Right ventricle myocardium inferior (tissue), 1 donor: Measurements from ENCODE around the gene CD74. TPM values are rescaled to one million over a fixed set of nuclear protein-coding genes. Genes with fewer than 3 reads are reported as not detected.

Source experiments
- ATAC-seq: fragments of 200-7000 bp; cut with Tn5 transposase; one replicate; pipeline ENCODE4 v1.9.1; 2020; ENCODE audit warnings: mild to moderate bottlenecking, moderate library complexity
- DNase-seq: peaks from one replicate; pipeline ENCODE4 v3.0.0; 2021; ENCODE audit errors: missing footprints
- intact Hi-C: fragments of 100-400 bp; cut with DNase I; formaldehyde crosslinking; loops from one replicate; pipeline ENCODE4 v1.11.0; 2022
- total RNA-seq: library from RNA; stranded (reverse); fragmentation: NEBNext Ultra II Directional; extraction: Animal tissue kit (Norgen Biotek cat#: 25700); gene quantifications from one replicate; pipeline ENCODE4 v1.2.1, GENCODE V29; 2021
- donor health status: DM: no; HTN: yes; CAD: no; lungs with severe emphysema.

The CD74 gene
- total RNA-seq, 1 donor from 2014 or later = 327 TPM

DNA sequence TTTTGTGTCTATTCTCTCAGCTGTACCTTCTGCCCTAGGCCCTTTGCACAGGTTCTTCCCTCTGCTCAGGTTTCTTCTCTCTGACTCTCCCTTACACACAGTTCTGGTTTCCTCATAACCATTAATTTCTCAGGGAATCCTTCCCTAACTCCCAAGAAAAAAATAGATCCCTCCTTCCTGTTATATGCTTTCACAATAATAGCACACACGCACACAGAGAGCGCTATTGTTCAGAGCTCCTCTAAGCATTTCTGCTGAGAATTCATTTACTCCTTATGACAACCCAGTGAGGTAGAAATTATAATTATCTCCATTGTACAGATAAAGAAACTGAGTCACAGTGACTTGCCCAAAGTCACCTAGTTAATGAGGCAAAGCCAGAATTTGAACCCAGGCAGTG is 56.9 kb downstream of the CD74 start:
- DNase-seq (no peak), ATAC-seq (no peak)
- intact Hi-C loops = loop anchor here (5.0 kb wide), 2 partner anchors 82 to 98 kb away; no protein-coding TSS in a partner anchor

DNA sequence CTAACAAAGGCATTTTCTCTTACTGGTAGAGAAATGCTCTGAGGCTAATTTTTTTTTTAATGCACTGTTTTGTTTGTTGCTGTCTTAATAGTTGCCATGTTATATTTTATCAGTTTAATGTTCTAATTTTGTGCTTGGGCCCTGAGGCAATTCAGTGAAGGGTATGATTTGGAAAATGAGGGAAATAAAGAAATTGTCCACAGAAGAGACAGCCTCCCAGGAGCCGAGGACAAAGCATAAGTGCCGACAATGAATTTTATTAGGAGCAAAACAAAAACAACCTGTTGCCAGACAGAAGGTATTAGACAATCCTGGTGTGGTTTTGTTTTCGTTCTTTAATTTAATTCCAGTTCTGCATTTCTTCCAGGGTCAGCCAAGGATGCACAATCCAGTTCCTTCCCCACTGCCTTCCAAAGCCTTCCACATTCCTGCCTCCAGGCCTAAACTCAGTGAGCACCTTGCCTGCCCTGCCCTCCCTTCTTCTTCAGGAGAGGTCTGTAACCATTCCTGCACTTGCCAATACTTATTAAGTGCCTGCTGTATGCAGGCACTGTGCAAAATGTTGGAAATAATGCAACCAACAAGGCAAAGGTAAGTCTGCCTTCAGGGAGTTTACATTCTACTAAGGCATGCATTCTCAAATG is 59.6 kb downstream of the CD74 start:
- no peak for ATAC-seq
- intact Hi-C loops = loop anchor here (5.0 kb wide), 1 partner anchor 81 kb away; no protein-coding TSS in a partner anchor
- DNase-seq = no peak

DNA sequence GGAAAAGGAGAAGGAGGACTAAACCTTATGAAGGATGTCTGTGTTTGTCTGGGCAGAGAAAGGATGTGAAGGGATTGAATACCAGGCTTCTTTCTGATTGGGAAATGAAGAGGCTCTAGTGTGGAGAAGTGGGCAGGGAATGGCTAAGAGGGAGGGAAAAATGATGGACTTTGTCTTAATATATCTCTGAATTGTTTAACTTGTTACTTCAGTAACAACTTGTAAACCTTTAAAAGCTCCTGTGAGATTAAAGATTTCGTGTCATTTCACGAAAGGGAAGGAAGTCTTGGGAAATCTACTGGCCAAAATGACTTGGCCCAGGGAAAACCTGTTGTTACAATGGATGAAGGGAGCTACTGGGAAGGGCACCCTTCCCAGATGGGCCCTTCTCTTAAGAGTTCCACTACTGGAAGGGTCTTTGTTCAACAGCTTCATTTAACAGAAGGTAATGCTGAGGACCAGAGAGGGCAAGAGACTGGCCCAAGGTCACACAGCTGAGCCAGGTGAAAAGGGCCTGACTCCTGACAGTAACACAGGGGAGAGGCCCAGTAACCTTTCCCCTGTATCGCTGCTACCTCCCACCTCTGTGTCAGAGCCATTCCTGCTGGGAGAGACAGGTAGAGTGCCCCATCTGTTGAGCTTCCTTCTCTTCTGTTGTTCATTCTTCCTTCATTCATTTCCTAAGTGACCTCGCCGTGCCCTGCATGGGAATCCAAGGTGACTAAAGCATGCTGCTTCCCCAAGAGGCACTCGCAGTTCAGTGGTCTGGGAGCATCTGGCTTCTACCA is 60.3 kb downstream of the CD74 start:
- intact Hi-C loops = loop anchor here (5.0 kb wide), 1 partner anchor 80 kb away; no protein-coding TSS in a partner anchor
- ATAC-seq = no peak
- DNase-seq = no peak

Other genes with a start within 250 kb of the CD74 start
- gene CDX1, start 246.1 kb downstream of the CD74 start, total RNA-seq = not detected
- gene SLC6A7, start 222.8 kb downstream of the CD74 start, total RNA-seq = not detected
- 17.0 TPM for gene CAMK2A, start 123.1 kb downstream of the CD74 start, total RNA-seq
- 0.65 TPM for gene ARSI, start 110.0 kb downstream of the CD74 start, total RNA-seq
- gene TCOF1, start 55.2 kb downstream of the CD74 start, total RNA-seq = 17.8 TPM
- gene RPS14, start 36.8 kb upstream of the CD74 start, total RNA-seq = 1,267 TPM
- gene NDST1, start 95.2 kb upstream of the CD74 start, total RNA-seq = 60.4 TPM
- 587 TPM for gene SYNPO, start 227.8 kb upstream of the CD74 start, total RNA-seq
- 5.5 TPM for gene MYOZ3, start 248.3 kb upstream of the CD74 start, total RNA-seq